Daoy (cell line): Measurements from ENCODE around the gene USP22. TPM values are rescaled to one million over a fixed set of nuclear protein-coding genes. Genes with fewer than 3 reads are reported as not detected.

Source experiments
- DNase-seq: peaks from one replicate; pipeline ENCODE4 v3.0.0-alpha.2; 2015; ENCODE audit warnings: low read depth
- total RNA-seq: library from RNA; depleted of rRNA; stranded (reverse); fragments of >200 nt; shearing (Covaris generic); gene quantifications from 2 replicates; pipeline ENCODE4 v1.2.3, GENCODE V29; 2014

USP22 gene
- total RNA-seq, 1 experiment from 2014 or later: 116 TPM

GRCh38 chr17:21002309-21003006, 40.4 kb downstream of the USP22 start:
- DNase-seq: no peak

- no peak for DNase-seq
Observed at GRCh38 chr17:21001813-21002221, 41.0 kb downstream of the USP22 start.

- no peak for DNase-seq
Observed at GRCh38 chr17:21001111-21001812, 41.5 kb downstream of the USP22 start.

DNA sequence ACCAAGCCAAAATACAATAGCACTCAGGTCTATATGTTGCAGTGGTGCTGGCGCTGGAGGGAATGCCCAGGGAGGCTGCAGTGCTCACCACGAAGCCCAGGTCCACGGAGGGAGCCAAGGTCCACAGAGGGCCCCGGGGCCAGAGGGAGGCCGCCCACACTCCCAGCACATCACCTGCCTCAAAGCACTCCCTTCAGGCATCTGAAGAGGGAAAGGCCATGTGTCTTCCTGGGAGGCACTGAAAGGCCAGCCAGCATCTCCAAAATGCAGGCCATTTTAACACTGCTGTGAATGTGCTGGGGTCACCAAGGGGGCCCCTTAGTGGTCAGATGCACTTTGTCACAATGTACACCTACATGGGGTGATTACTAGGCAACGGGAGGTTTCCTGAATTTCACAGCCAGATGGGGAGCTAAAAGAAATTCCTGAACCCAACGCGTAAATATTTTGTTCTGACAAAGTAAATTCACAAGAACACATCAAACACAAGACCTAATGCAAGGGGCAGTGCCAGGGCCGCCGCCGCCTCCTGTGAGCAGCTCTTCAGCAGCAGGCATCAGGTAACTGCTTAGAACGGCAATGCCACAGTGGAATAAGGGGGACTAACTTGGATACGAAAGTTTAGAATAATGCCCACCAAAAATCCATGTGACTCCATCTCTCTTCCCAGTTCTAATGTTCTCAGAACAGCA, 42.8 kb downstream of the USP22 start:
- DNase-seq: no peak

DNA sequence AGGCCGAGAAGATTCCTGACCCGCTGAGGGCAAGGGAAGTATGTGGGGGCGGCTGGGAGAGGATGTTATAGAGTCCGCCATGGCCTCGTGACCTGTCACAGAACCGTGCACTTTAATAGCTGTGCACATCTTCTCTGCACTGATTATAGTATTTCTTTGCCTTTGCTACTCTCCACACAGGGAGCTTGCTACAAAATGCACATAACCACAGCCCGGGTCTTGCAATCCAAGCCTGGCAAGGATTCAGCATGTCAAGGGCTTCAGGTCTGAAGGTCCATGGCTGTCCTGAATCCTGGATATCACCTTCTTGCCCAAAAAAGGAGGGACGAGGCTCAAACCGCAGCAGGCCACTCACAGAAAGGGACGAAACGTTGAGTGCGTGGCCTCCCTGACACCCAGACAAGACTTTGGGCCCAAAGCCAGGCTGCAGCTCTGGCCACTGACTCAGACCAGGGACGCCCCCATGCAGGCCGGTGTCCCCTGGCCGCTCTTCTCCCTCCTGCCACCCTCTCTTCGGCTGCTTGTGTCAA, 43.7 kb downstream of the USP22 start:
- DNase-seq: no peak

- DNase-seq: no peak
Observed at GRCh38 chr17:20998571-20999043, 44.2 kb downstream of the USP22 start.

- DNase-seq: peak; percentile 30
Observed at GRCh38 chr17:20997711-20998570, 44.9 kb downstream of the USP22 start.

DNA sequence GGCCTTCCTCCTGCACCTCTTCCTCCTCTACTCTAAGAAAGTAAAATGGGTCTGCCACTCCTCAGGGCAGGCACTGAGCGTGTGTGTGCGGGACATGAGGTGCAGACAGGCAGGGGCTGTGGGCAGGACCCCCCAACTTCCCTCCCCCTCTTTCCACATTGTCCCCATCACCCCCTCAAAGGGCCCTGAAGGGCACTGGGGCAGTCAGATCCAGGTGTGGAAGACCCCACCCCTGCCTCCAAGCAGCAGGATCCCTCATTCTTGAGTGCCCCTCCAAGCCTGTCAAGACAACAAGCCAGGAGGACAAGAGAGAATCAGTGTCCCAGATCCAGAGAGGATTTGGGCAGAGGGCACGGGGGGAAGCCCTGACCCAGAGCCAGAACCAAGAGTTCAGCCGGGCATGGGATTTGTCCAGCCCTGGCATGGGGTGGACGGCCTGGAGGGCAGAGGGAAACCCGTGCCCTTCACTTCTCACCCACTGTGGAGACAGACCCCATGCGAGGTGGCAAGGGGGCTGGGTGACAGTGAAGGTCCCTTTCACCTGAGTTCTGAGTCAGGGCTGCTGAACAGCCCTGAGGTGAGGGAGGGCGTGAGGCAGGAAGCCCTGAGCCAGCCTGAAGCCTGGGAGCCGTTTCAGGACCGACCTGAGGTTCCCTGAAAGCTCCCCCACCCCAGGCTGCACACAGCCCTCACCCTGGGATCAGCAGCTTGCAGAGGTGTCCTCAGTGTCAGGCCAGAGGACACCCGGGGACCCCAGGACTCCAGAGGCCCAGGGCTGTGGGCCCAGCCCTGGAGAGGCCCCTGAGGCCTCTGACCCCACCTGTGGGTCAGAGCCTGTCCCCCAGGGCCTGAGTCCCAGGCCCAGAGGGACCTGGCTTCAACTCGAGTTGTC, 45.8 kb downstream of the USP22 start:
- no peak for DNase-seq

GRCh38 chr17:20995873-20996723, 46.7 kb downstream of the USP22 start:
- DNase-seq: no peak

GRCh38 chr17:20995164-20995872, 47.5 kb downstream of the USP22 start:
- DNase-seq: no peak

DNA sequence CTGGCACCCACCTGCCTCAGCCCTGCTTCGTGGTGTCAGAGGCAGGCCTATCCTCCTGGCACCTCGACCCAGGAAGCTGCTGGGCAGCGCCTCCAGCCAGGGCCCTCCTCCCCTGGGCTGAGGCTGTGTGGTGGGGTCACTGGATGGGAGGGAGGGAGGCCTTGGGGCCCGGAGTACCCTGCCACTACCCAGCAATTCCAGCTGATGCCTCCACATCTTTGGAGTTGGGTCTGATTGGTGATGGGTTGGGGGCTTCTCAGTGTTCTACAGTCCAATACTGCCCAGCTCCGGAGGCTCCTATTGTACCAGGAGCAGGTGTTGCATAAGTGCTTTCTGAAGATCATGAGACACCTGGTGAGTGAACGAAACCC, 48.0 kb downstream of the USP22 start:
- no peak for DNase-seq

- no peak for DNase-seq
Observed at GRCh38 chr17:20993863-20994778, 48.7 kb downstream of the USP22 start.

- DNase-seq: peak; percentile 78
Observed at GRCh38 chr17:20992987-20993862, 49.6 kb downstream of the USP22 start.

DNA sequence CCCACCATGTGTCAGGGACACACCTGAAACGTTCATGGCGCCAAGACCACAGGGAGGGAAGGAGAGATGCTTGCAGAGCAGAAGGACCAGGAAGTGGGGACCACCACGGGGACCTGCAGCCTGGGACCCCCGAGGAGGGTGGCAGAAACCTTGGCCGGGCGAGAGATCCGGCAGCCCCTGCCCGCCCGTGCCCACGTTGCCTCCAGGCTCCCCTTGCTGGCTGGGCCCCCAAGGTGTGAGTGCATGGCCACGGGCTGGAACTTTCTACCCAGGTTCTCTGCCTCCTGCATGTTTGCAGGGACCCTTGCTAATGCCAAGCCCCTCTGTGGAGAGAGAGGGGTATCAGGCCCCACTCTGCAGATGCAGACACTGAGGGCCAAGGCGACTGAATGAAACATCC, 50.4 kb downstream of the USP22 start:
- no peak for DNase-seq

DNA sequence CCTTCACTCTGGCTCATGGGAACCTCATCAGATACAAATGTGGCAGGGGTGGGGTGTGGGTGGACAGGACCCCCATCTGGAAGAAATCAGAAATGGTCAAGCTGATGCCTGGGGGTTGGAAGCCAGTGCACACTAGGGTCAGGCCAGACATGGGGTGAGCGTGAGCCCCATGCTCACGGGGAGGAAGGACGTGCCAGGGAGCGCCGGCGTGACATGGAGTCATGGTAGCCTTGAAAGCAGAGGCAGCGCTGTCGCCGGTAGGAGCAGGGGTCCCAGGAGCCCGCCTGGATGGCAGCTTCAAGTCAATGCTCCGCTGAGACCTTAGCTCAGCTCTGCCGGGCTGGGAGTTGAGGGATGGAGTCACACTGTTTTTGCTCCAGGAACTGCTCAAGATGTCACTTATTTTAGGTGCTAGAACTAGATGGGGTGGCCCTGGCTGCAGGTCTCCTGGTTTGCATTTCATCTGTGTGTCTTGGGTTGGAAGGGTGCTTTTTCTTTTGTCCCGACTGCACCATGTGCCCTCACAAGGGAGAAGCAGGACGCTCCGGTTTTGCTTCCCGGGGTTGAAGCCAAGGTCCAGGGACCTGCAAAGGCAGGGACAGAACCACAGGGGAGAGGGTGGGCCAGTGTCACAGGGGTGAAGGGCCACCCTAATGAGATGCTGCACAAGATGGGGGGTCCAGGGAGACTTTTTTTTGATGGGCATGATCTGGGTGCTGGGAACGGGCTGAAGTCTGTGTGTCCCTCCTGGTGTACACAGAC, 51.4 kb downstream of the USP22 start:
- no peak for DNase-seq
